OCI-LY7 (cell line): ENCODE data around the gene PAEP. TPM values are rescaled to one million over a fixed set of nuclear protein-coding genes. Genes with fewer than 3 reads are reported as not detected.

Experiments used
- BruUV-seq: library from RNA; stranded (reverse); fragments of 400-500 nt; replicated peaks from 2 replicates; lab custom pipeline; 2021; lab: Mats Ljungman, UMichigan
- CTCF ChIA-PET: fragments of 300-600 bp; sonication (Branson Sonifier 250); formaldehyde crosslinking; loops from one replicate; lab custom pipeline; 2022; ENCODE audit warnings: antibody characterized with exemption; ENCODE audit not compliant: unreplicated experiment; lab: Charles Lee
- POLR2A ChIA-PET: fragments of 300-600 bp; sonication (Branson Sonifier 250); formaldehyde crosslinking; loops from one replicate; lab custom pipeline; 2022; ENCODE audit warnings: antibody characterized with exemption; lab: Charles Lee
- DNase-seq: peaks from one replicate; pipeline ENCODE4 v3.0.0-alpha.2; 2015; ENCODE audit warnings: low spot score
- H2AFZ ChIP-seq: fragments of 200-600 bp; sonication (generic), shearing (Covaris generic); 2 replicates; pipeline ENCODE4 v1.6.1; 2014; ENCODE audit warnings: mild to moderate bottlenecking, antibody characterized with exemption, low read length, moderate library complexity
- H3K27ac ChIP-seq: fragments of 200-600 bp; sonication (generic); 2 replicates; pipeline ENCODE4 v1.5.1; 2014; ENCODE audit warnings: mixed run types, low read depth, mild to moderate bottlenecking, moderate library complexity, low read length, inconsistent platforms; ENCODE audit not compliant: poor library complexity, severe bottlenecking
- H3K36me3 ChIP-seq: fragments of 200-600 bp; sonication (generic); 2 replicates; pipeline ENCODE4 v1.6.1; 2014; ENCODE audit warnings: mild to moderate bottlenecking, antibody characterized with exemption, low read length, moderate library complexity, mixed read lengths; ENCODE audit not compliant: insufficient read depth
- H3K4me1 ChIP-seq: fragments of 200-600 bp; sonication (generic); 2 replicates; pipeline ENCODE4 v1.5.1; 2014; ENCODE audit warnings: mild to moderate bottlenecking, low read length; ENCODE audit not compliant: insufficient read depth, poor library complexity, severe bottlenecking
- H3K4me2 ChIP-seq: fragments of 200-600 bp; sonication (generic); 2 replicates; pipeline ENCODE4 v1.6.1; 2014; ENCODE audit warnings: mild to moderate bottlenecking, low read length
- H3K4me3 ChIP-seq: fragments of 200-600 bp; sonication (generic); 2 replicates; pipeline ENCODE4 v1.5.1; 2014; ENCODE audit warnings: mild to moderate bottlenecking, low read depth, low read length; ENCODE audit not compliant: poor library complexity, severe bottlenecking
- H3K79me2 ChIP-seq: fragments of 200-600 bp; sonication (generic); 2 replicates; pipeline ENCODE4 v1.6.1; 2016; ENCODE audit warnings: low read depth, mild to moderate bottlenecking, low read length, moderate library complexity, mixed read lengths; ENCODE audit not compliant: insufficient read depth
- H3K9me2 ChIP-seq: fragments of 200-600 bp; sonication (generic); 2 replicates; pipeline ENCODE4 v1.6.1; 2016; ENCODE audit warnings: mild to moderate bottlenecking, low read length, mixed read lengths; ENCODE audit not compliant: insufficient read depth
- H3K9me3 ChIP-seq: fragments of 200-600 bp; sonication (generic); 2 replicates; pipeline ENCODE4 v1.6.1; 2014; ENCODE audit warnings: mild to moderate bottlenecking, mixed run types, low read length, mixed read lengths
- H4K20me1 ChIP-seq: fragments of 200-600 bp; sonication (generic); 2 replicates; pipeline ENCODE4 v1.6.1; 2014; ENCODE audit warnings: mild to moderate bottlenecking, antibody characterized with exemption, low read length, moderate library complexity, mixed read lengths; ENCODE audit not compliant: insufficient read depth
- EZH2phosphoT487 ChIP-seq: fragments of 200-600 bp; sonication (generic); IDR thresholded peaks from 2 replicates; pipeline ENCODE4 v1.6.1; 2018; ENCODE audit warnings: low read depth, borderline replicate concordance, mild to moderate bottlenecking, mixed run types, antibody characterized with exemption, low read length, moderate library complexity, mixed read lengths
- intact Hi-C: fragments of 100-400 bp; cut with micrococcal nuclease; formaldehyde crosslinking; loops from one replicate; pipeline ENCODE4 v1.10.0; 2022; ENCODE audit not compliant: unreplicated experiment
- total RNA-seq, 2 experiments: library from RNA; depleted of rRNA in 1 of 2; stranded (reverse); fragments of >200 nt in 1 of 2; shearing (Covaris generic) in 1 of 2; gene quantifications; 2 replicates each; pipeline ENCODE4 v1.2.3, GENCODE V29; 2014 to 2022
- TF ChIP-seq, protein P1 (sequence below): fragments of 200-600 bp; sonication (generic); conservative IDR thresholded peaks from 2 replicates; pipeline ENCODE4 v1.5.1; 2014; ENCODE audit warnings: mild to moderate bottlenecking, antibody characterized with exemption, low read length, moderate library complexity, mixed read lengths

PAEP gene
- total RNA-seq, 2 experiments from 2014 or later, result not detected

- H2AFZ ChIP-seq, result no peak overlapping the region
- DNase-seq, result no peak
- POLR2A ChIA-PET, result no interaction called here
- H3K9me2 ChIP-seq, result no peaks in the 10 kb centered on the region
- no peak overlapping the region for H3K27ac ChIP-seq
- H4K20me1 ChIP-seq, result no peaks in the 10 kb centered on the region
- H3K4me3 ChIP-seq, result no peak overlapping the region
- no peaks in the 10 kb centered on the region for H3K4me1 ChIP-seq
- H3K79me2 ChIP-seq, result no peaks in the 10 kb centered on the region
- intact Hi-C loops, result no loop called here
- no TSS peak for BruUV-seq
- CTCF ChIA-PET, result interaction anchor here (0.5 kb wide), 1 partner anchor 167 kb away, joined by 3 read pairs; no protein-coding TSS in a partner anchor
- no peak overlapping the region for H3K4me2 ChIP-seq
- no peak for TF ChIP-seq EZH2phosphoT487
- TF ChIP-seq, protein P1, sequence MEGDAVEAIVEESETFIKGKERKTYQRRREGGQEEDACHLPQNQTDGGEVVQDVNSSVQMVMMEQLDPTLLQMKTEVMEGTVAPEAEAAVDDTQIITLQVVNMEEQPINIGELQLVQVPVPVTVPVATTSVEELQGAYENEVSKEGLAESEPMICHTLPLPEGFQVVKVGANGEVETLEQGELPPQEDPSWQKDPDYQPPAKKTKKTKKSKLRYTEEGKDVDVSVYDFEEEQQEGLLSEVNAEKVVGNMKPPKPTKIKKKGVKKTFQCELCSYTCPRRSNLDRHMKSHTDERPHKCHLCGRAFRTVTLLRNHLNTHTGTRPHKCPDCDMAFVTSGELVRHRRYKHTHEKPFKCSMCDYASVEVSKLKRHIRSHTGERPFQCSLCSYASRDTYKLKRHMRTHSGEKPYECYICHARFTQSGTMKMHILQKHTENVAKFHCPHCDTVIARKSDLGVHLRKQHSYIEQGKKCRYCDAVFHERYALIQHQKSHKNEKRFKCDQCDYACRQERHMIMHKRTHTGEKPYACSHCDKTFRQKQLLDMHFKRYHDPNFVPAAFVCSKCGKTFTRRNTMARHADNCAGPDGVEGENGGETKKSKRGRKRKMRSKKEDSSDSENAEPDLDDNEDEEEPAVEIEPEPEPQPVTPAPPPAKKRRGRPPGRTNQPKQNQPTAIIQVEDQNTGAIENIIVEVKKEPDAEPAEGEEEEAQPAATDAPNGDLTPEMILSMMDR, result no peak
- no peaks in the 10 kb centered on the region for H3K9me3 ChIP-seq
- H3K36me3 ChIP-seq, result no peaks in the 10 kb centered on the region
These were observed 21.6 kb downstream of the PAEP start for GRCh38 chr9:135582966-135583687.

DNA sequence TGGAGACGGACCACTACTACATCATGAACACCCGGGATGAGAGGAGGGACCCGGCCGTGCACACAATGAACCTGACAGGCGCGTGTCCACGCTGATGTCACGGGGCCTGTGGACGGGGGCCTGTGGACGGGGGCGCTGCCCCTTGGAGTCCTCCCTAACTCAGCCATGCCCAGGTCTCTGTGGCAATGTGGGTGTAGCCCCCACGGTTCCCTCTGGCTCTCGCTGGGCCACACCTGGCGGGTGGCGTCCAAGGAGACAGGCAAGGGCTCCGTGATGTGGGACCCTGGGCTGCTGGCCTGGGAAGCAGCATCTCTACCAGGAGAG is 22.1 kb downstream of the PAEP start:
- BruUV-seq, result no TSS peak
- intact Hi-C loops, result no loop called here

DNA sequence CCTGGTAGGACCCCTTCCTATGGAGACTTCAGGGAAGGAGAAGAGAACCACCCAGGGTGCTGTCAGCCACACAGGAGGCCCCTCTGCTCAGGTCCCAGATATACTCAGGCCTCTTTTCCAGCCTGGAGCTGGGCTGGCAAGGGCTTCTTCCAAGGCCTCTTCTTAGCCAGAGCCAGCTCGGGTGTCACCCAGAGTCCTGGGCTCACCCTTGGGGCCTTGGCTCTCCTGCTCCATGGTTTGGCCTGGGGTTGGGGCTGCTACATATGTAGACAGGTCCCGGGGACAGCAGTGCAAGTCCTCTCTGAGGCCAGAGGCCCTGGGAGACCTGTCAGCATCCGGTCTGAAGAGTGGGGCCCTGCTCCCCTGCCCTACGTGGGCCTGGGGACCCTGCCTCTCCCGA is 22.8 kb downstream of the PAEP start:
- no peak overlapping the region for H3K4me3 ChIP-seq
- POLR2A ChIA-PET, result no interaction called here
- no peaks in the 10 kb centered on the region for H3K9me2 ChIP-seq
- CTCF ChIA-PET, result no interaction called here
- no peak for TF ChIP-seq EZH2phosphoT487
- TF ChIP-seq, protein P1, result no peak
- H3K36me3 ChIP-seq, result no peaks in the 10 kb centered on the region
- intact Hi-C loops, result no loop called here
- no peaks in the 10 kb centered on the region for H3K79me2 ChIP-seq
- no peak overlapping the region for H3K4me2 ChIP-seq
- H3K4me1 ChIP-seq, result no peaks in the 10 kb centered on the region
- H4K20me1 ChIP-seq, result no peaks in the 10 kb centered on the region
- no peak overlapping the region for H2AFZ ChIP-seq
- no peak overlapping the region for H3K27ac ChIP-seq
- no peak for DNase-seq
- no peaks in the 10 kb centered on the region for H3K9me3 ChIP-seq
- no TSS peak for BruUV-seq

More for the DNA sequence above, 22.1 kb downstream of the PAEP start:
- no peak for DNase-seq
- Histone ChIP-seq H3K27ac (no peak overlapping the region), H3K4me3 (no peak overlapping the region), H3K9me2 (no peaks in the 10 kb centered on the region), H3K4me2 (no peak overlapping the region), H3K79me2 (no peaks in the 10 kb centered on the region), H3K36me3 (no peaks in the 10 kb centered on the region), H3K9me3 (no peaks in the 10 kb centered on the region), H4K20me1 (no peaks in the 10 kb centered on the region), H2AFZ (no peak overlapping the region), H3K4me1 (no peaks in the 10 kb centered on the region)
- ChIA-PET POLR2A (no interaction called here), CTCF (no interaction called here)
- TF ChIP-seq, protein P1, result no peak
- TF ChIP-seq EZH2phosphoT487, result no peak
